Ramos (cell line): ENCODE results near the gene DNMT1.

Experiments used
- in situ Hi-C: fragments of 300-500 bp; cut with MboI; formaldehyde crosslinking; loops from one replicate; pipeline ENCODE4 v1.14.3; 2022; ENCODE audit warnings: low sequenced_read_pairs; ENCODE audit not compliant: unreplicated experiment

Gene DNMT1

DNA sequence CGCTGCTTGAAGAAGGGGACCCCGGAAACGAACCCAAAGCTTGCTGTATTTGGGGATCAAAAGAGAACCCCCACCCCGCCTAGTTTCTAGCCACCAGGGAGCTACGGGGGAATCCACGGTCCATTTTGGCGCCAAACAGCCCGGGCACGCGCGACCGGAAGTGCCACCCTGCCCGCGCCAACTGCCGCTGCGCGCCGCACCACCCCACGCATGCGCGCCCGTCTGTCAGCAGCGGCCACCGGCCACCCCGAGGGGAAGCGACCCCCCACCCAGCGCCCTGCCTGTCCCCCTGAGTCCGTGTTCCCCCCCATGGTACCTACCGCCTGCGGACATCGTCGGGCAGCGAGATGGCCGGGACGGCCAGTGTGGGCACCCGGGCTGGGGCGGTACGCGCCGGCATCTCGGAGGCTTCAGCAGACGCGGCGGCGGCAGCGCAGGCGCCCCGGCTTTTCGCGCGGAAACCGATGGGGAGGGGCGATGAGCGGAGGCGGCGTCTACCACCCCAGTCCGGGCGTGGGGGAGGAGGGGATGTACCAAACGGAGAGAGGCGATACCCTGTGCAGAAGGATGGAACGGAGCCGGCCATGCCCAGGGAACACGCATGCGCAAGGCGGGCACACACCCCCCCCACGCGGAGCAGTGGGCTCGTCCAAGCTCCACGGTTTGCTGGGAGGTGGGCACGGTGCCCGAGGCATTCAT lies at the start of gene DNMT1:
Gene DNMT1 (minus strand): TSS at position 454 of the 699 bp plus-strand sequence. CDS start 54 bp downstream, at position 400.
- in situ Hi-C loops = loop anchor here (5.0 kb wide), 1 partner anchor 53 kb away; no protein-coding TSS in a partner anchor

DNA sequence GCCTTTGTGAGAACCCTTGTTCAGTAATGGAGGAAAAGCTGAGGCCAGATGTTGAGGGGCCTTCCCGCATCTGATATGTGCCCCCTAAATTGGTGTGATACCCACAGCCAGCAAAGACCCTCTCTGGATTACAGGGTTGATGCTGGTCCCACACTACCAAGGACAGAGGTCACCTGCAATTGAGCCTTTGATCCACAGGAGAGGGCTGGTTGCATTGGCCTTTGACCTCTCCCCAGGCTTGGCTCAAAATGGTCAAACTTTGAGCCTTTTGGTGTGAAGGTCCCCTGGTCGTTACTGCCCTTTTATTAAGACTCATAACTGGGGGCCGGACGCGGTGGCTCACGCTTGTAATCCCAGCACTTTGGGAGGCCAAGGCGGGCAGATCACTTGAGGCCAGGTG lies 48.9 kb upstream of the DNMT1 start:
- in situ Hi-C loops = loop anchor here (25.0 kb wide), 1 partner anchor 719 kb away; the partner anchor contains the start of gene SMARCA4

DNA sequence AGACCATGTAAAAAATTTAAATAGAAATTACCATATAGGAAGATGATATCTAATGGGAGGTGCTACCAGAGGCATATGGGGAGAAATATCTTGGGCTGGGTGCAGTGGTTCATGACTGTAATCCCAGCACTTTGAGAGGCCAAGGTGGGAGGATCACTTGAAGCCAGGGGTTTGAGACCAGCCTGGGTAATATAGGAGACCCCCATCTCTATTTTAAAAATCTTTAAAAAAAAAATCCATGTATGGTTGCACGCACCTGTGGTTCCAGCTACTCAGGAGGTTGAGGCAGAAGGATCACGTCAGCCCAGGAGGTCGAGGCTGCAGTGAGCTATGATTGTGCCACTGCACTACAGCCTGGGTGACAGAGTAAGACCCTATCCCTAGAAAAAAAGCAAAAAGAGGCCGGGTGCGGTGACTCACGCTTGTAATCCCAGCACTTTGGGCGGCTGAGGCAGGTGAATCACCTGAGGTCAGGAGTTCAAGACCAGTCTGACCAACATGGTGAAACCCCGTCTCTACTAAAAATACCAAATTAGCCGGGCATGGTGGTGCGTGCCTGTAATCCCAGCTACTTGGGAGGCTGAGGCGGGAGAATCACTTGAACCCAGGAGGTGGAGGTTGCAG lies 47.2 kb upstream of the DNMT1 start:
- in situ Hi-C loops = loop anchor here (25.0 kb wide), 1 partner anchor 720 kb away; the partner anchor contains the start of gene SMARCA4

DNA sequence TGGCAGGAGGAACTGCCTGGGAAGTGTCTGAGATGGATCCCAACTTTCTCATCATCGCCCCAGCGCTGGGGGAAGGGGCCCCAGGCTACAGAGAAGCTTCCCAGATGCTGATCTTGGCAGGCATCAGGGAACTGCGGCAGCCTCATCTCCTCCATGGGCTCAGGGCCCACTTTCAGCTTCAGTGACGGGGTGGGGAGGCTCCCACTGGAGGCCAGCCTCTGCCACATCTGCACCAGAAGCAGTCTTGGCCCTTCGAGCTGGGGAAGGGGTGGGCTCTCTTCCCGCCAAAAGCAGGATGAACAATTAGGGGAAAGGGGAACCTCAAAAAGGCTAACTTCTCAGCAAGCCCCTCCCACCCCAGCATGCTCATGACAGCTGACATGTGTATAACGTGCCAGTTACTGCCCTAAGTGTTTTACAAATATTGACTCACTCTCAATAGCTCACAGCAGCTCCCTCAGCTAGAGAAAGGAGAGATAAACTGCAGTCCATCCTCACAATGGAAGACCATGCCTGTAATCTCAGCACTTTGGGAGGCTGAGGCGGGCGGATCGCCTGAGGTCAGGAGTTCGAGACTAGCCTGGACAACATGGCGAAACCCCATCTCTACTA lies 43.5 kb upstream of the DNMT1 start:
- in situ Hi-C loops = loop anchor here (25.0 kb wide), 1 partner anchor 724 kb away; the partner anchor contains the start of gene SMARCA4

DNA sequence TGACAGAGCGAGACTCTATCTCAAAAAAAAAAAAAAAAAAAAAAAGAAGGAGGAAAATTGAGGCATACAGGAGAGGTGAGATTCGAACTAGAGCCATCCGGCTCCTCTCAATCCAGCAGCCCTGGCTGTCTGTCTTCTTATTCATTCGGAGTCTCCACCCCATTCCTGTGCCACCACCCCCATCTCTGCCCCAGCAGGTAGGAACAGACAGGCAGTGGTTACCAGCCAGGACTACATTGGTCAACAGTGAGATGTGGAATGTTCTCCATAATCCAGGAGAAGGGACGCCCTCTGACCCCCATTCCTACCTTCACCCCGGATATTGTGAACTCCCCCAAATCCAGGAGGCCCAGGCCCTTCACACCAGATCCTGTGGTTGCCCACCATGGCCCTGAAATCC lies 42.9 kb upstream of the DNMT1 start:
- in situ Hi-C loops = loop anchor here (25.0 kb wide), 1 partner anchor 725 kb away; the partner anchor contains the start of gene SMARCA4

DNA sequence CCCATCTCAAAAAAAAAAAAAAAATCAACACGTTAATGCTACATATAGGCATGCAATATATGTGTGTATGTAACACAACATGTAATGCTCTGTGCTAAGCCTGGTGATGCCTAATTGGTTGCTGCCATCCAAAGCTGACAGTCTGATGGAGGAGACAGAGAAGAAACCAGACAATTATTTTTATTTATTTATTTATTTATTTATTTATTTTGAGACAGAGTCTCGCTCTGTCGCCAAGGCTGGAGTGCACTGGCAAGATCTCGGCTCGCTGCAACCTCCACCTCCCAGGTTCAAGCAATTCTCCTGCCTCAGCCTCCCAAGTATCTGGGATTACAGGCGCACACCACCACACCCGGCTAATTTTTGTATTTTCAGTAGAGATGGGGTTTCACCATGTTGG lies 40.7 kb upstream of the DNMT1 start:
- in situ Hi-C loops = loop anchor here (25.0 kb wide), 1 partner anchor 727 kb away; the partner anchor contains the start of gene SMARCA4

DNA sequence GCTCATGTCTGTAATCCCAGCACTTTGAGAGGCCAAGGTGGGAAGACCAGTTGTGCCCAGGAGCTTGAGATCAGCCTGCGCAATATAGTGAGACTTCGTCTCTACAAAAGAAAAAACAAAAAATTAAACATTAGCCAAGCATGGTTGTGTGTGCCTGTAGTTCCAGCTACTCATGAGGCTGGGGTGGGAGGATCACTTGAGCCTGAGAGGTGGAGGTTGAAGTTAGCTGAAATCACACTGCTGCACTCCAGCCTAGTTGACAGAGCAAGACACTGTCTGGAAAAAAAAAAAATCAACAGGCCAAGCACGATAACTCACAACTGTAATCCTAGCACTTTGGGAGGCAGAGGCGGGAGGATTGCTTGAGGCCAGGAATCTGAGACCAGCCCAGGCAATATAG lies 40.2 kb upstream of the DNMT1 start:
- in situ Hi-C loops = loop anchor here (25.0 kb wide), 1 partner anchor 727 kb away; the partner anchor contains the start of gene SMARCA4

DNA sequence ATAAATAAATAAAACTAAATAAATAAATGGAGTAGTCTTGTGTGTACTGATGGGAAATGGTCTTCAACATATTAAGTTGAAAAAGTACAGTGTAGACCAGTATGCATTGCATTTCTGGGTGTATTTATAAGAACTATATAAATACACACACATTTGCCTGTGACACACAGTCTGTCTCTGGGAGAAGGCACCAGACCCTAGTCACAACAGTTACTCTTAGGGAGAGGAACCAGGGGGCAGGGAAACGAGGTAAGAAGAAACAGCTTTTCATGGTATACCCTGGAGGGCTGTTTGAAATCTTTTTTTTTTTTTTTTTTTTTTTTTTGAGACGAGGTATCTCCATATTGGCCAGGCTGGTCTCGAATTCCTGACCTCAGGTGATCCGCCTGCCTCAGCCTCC lies 39.2 kb upstream of the DNMT1 start:
- in situ Hi-C loops = loop anchor here (25.0 kb wide), 1 partner anchor 728 kb away; the partner anchor contains the start of gene SMARCA4

DNA sequence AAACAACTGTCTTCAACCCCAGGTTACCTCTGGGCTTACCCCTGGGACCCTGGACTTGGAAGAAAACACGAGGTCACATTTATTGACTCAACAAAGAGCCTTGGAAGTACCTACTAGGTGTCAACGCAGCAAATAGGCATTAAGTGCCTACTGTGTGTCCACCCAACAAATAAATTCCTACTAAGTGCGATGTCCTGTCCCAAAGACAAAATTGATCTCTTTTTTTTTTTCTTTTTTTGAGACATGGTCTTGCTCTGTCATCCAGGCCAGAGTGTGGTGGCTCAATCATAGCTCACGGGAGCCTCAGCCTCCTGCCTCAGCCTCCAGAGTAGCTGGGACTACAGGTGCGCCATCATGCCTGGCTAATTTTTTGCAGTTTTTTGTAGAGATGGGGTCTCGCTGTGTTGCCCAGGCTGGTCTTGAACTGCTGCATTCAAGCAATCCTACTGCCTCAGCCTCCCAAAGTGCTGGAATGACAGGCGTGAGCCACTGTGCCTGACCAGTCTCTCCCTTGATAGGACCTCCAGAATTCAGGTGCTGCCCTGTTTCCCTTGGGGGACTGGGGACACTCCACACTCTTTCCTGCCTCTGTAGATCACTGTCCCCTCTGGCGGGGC lies 37.0 kb upstream of the DNMT1 start:
- in situ Hi-C loops = loop anchor here (25.0 kb wide), 1 partner anchor 731 kb away; the partner anchor contains the start of gene SMARCA4

DNA sequence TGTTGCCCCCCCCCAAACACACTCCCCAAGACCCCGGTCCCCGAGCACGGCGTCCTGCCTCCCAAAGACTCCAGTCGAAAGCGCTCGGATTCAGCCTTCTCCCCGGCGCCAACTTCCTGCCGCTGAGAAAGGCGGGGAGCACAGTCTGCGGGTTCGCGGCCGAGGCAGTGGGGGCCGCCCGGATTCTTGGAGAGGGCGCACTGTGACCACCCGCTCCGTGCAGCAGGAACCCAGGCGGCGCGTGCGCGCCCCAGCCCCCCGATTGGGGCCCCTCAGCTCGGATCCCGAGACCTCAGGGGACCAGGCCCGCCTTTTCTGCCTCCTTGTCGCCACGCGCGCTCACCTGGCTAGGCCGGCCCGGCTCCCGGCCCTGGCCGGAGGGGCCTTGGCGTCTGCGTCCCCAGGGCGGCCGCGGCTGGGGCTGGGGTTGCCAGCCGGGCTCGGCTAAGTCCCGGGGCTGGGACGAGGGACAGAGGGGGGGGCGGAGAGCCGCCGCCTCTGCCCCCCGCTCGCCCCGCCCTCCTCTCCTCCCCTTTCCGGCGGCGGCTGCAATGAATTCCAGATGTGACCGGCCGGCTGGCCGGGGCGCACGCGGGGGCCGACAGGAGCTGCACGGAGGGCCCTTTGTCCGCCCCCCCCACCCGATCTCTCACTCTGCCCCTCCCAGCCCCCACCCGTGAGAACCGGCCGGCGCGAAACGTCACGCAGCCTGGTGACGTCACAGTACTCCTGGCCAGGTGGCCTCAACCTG lies 36.3 kb upstream of the DNMT1 start, which contains the start of gene S1PR2:
Gene S1PR2 (minus strand): TSS at position 471 of the 751 bp plus-strand sequence. CDS start 6,426 bp downstream, outside the sequence.
- in situ Hi-C loops = loop anchor here (25.0 kb wide), 1 partner anchor 731 kb away; the partner anchor contains the start of gene SMARCA4

DNA sequence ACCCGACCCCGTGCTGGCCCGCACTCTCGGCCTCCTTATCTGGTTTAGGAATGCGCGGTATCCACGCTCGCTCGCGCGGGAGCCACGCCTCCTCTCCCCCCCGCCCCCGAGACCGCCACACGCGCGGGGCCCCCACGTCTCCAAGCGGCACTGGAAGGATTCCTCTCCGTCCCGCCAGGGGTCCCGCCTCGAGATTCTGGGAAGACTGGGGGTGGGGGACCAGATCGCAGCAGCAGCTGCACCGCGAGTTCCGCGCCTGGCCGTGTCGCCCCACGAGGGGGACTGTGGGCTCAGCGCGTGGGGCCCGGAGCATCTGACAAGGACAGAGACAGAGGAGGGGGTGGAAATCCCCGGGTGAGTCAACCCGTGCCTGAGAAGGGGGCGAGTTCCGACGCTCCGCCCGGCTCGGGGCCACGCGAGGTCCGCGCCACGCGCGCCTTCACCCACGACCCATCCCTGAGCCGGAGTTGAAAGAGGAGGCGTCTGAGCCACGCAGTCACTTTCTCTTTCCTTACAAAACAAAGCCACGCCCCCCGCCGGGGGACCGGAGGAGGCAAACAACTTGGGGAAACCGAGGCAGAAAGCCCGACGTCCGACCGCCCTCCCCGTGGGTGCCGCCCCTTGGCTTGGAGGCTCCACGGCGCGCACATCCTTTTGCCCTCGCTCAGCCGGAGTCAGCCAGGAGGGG lies 35.6 kb upstream of the DNMT1 start:
- in situ Hi-C loops = loop anchor here (25.0 kb wide), 1 partner anchor 732 kb away; the partner anchor contains the start of gene SMARCA4

DNA sequence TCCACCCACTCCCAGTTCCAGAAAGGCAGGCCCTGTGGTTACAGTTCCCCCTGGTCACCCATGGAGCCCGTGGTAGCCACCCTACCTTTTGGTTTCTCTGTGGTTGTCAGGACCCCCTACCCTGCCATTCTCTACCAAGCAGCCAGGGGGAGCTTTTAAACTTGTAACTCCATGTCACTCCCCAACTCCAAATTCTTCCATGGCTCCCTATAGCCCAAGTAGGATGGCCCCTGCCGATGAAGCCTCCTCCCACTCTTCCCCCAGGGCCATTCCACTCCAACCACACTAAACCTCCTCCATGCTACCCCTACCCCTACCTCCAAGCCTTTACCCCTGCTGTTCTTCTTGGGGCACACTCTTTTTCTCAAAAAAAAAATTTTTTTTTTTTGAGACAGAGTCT lies 34.2 kb upstream of the DNMT1 start:
- in situ Hi-C loops = loop anchor here (25.0 kb wide), 1 partner anchor 733 kb away; the partner anchor contains the start of gene SMARCA4

DNA sequence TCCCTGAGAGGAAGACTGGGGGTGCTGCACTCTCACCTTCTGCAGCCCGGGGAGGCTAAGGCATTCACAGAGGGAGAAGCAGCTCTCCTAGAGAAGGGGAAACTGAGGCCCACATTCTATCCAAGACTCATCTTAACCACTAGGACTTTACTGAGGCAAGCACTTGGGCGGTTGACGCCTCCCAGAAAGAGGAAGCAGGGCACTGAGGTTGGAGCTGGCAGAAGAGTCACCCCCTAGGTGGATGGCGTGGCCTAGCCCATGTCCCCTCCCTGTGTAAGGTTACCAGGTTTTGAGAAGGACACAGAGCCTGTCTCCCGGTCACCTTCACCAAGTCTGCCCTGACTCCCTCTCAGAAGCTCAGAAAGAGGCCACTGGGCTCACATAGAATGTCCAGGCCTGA lies 33.6 kb upstream of the DNMT1 start:
- in situ Hi-C loops = loop anchor here (25.0 kb wide), 1 partner anchor 734 kb away; the partner anchor contains the start of gene SMARCA4

DNA sequence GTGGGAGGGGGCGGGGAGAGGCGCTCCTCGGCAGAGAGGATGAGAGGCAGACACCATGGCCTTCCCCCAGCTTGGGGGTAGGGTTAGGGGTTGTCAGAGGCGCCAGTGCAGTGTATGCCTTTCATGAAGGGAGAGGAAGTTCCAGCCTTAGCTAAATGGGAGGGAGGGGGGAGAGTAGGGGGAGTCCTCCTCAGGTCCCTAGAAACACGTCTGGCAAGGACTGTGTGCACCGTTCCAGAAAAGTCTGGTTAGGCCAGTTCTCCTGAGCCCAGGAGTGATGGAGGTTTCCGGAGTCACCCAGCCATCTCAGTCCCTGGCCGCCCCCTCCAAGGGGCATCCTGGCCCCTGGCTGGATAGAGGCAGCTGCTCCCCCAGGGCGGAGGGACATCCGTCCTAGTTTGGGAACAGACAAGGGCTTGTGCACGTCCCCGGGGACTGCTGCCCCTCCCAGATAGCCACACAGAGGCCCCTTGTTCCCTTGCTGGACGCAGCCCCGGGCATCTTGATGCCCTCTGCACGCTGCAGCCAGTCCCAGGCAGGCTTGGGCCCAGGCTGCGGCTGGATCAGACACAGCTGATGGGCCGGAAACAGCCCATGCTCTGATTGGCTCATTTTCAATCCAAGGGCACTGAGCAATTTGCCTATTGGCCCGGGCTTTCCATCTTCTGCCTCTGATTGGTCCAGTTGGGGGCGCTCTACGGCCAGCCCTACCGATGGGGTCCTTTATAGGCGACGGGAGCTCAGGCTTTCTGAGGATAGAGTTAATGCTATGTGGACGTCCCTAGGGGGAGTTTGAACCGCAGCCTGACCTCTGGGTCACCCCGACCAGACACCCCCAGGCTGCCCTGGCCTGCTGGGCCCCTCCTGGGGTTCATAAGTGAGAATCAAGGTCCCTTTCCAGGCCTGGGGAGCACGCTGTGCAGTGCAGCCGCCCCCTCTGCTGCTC lies 32.5 kb upstream of the DNMT1 start:
- in situ Hi-C loops = loop anchor here (25.0 kb wide), 1 partner anchor 735 kb away; the partner anchor contains the start of gene SMARCA4

DNA sequence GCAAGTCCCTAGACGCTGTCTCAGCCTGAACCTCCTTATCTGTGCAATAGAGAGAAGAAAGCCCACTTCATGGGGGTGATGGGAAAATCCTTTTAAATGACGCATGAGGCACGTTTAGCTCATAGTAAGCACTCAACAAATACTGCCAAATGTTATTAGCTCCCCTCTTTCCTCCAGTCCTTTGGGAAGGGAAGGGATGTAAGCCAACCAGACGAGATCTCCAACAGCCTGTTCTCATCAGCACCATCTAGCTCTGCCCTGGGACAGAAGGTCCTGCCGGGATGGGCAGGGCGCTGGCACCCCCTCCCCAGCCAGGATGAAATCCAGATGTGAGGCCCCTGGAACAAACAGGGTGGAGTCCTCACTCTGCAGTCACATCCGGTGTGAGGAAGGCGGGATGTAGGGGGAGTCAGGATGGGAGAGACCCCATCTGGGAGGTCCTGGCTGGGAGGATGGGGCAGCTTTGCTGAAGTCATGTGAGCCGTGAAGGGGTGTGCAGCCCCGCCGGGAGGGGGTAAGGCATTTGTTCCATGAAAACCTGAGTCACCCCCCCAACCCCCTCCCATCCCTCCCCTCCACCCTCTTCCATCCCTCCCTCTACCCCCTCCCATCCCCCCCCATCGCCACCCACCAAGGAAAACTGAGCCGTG lies 31.7 kb upstream of the DNMT1 start:
- in situ Hi-C loops = loop anchor here (25.0 kb wide), 1 partner anchor 736 kb away; the partner anchor contains the start of gene SMARCA4

DNA sequence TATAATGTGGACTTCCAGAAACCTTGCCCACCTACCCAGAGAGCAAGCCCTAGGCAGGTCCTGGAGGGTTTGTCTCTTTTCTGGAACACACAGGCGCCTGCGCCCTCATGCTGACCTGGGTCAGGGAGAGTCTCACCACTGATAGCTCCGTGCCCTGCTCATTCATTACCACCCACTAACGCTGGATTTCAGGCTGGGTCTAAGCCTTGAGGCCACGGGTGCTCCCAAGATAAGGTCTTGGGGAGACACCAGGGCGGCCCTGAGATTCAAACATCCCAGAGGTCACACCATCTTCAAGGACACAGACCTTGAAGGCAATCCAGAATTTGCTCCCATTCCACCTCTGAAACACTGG lies 31.2 kb upstream of the DNMT1 start:
- in situ Hi-C loops = loop anchor here (25.0 kb wide), 1 partner anchor 736 kb away; the partner anchor contains the start of gene SMARCA4

DNA sequence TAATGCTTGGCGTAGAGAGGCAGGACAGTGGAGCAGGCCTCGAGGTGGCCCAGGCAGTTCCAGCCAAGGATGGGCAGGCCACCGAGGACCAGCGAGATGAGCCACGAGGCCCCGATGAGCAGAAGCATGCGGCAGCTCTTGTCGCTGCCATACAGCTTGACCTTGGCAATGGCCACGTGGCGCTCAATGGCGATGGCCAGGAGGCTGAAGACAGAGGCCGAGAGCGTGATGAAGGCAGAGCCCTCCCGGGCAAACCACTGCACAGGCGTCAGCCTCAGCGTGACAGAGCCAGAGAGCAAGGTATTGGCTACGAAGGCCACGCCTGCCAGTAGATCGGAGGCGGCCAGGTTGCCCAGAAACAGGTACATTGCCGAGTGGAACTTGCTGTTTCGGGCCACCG lies 29.6 kb upstream of the DNMT1 start:
- in situ Hi-C loops = no loop called here
